ENCODE results near the gene LRP6. TPM values are rescaled to one million over a fixed set of nuclear protein-coding genes. Genes with fewer than 3 reads are reported as not detected.

Gene LRP6
- total RNA-seq, 1 experiment from 2014 or later: 62.4 TPM

GRCh38 chr12:12123036-12123604 is 143.7 kb downstream of the LRP6 start:
- no CpG with 5 or more reads among the region's 3 CpGs for WGBS (ENCODE audit: extremely low coverage, insufficient read length, low lambda C conversion rate)
- Histone ChIP-seq H3K27me3 (ENCODE audit: insufficient read depth, low read length) (no peaks in the 10 kb centered on the region), H3T11ph (ENCODE audit: low read length) (no peak overlapping the region), H4K20me1 (ENCODE audit: control insufficient read depth, insufficient read depth, insufficient read length) (no peaks in the 10 kb centered on the region), H2BK15ac (ENCODE audit: low read depth, low read length) (no peak overlapping the region), H3K27ac (ENCODE audit: insufficient read length, low read depth, low read length) (no peak overlapping the region), H3K56ac (ENCODE audit: insufficient read length, low read depth, low read length) (no peak overlapping the region), H3K9me3 (ENCODE audit: control insufficient read depth, low read depth, low read length) (no peaks in the 10 kb centered on the region), H2BK20ac (ENCODE audit: low read depth, low read length, poor library complexity, severe bottlenecking) (no peak overlapping the region), H3K18ac (ENCODE audit: insufficient read length, low read depth, low read length) (no peak overlapping the region), H4K8ac (replicated peaks; ENCODE audit: insufficient read length, low read depth, low read length) (no peak overlapping the region), H2BK12ac (ENCODE audit: insufficient read length, low read depth, low read length) (no peak overlapping the region), H2AK5ac (ENCODE audit: insufficient read length, low read length) (no peak overlapping the region), H4K91ac (ENCODE audit: insufficient read length, low read depth, low read length) (no peak overlapping the region), H3K23ac (ENCODE audit: insufficient read length, low read depth, low read length) (no peak overlapping the region), H3K23me2 (ENCODE audit: insufficient read length, low read depth, low read length, poor library complexity, severe bottlenecking) (no peaks in the 10 kb centered on the region), H3K79me2 (ENCODE audit: insufficient read depth, low read length) (no peaks in the 10 kb centered on the region), H3K4me2 (ENCODE audit: insufficient read depth, insufficient read length, low read length) (no peak overlapping the region), H3K79me1 (ENCODE audit: insufficient read depth, low read depth, low read length, poor library complexity, severe bottlenecking) (no peaks in the 10 kb centered on the region), H3K9ac (ENCODE audit: extremely low read depth, insufficient read length, low read length) (no peak overlapping the region), H4K5ac (ENCODE audit: insufficient read length, low read depth, low read length) (no peak overlapping the region), H3K14ac (ENCODE audit: insufficient read depth, low read length) (no peak overlapping the region), H2BK5ac (ENCODE audit: insufficient read length, low read length) (no peak overlapping the region), H3K4ac (ENCODE audit: low read depth, low read length) (no peak overlapping the region), H3K4me1 (ENCODE audit: insufficient read depth, low read length) (no peaks in the 10 kb centered on the region), H2AFZ (ENCODE audit: low read length) (no peak overlapping the region), H2BK120ac (ENCODE audit: low read depth, low read length, poor library complexity, severe bottlenecking) (no peak overlapping the region)
- no peak for TF ChIP-seq CTCF (conservative IDR thresholded peaks at IDR 0.05)
- Mint-ChIP-seq H3K27ac (no peak overlapping the region), H3K4me3 (no peak overlapping the region), H3K4me1 (no peaks in the 10 kb centered on the region), H3K27me3 (ENCODE audit: low read depth) (no peaks in the 10 kb centered on the region), H3K9me3 (no peaks in the 10 kb centered on the region), H3K36me3 (ENCODE audit: insufficient read depth in 1 of 3, low read depth in 3 of 3) (peaks cover 7 to 63% (median 62%) of the 10 kb centered on the region in 3 experiments; a peak in 6 of 7 replicates)
- no peak for DNase-seq
